GM21447 (cell line): ENCODE results near the gene IFT57.

Experiments
- ATAC-seq: cut with Tn5 transposase; IDR thresholded peaks from one replicate; pipeline ENCODE4 v1.9.1; 2021; ENCODE audit not compliant: unreplicated experiment

The IFT57 gene

GRCh38 chr3:108219336-108219735 is 2.9 kb downstream of the IFT57 start:
- peak; percentile 21 for ATAC-seq

- no peak for ATAC-seq
Observed at GRCh38 chr3:108218811-108219210, 3.4 kb downstream of the IFT57 start.

- ATAC-seq, result no peak
Observed at GRCh38 chr3:108215871-108216270, 6.4 kb downstream of the IFT57 start.

GRCh38 chr3:108209579-108209978 is 12.6 kb downstream of the IFT57 start:
- ATAC-seq, result peak; percentile 56

GRCh38 chr3:108208831-108209230 is 13.4 kb downstream of the IFT57 start:
- ATAC-seq, result peak; percentile 97

GRCh38 chr3:108202834-108203233 is 19.4 kb downstream of the IFT57 start:
- no peak for ATAC-seq

- no peak for ATAC-seq
Observed at GRCh38 chr3:108202080-108202479, 20.1 kb downstream of the IFT57 start.

- ATAC-seq, result no peak
Observed at GRCh38 chr3:108201258-108201657, 21.0 kb downstream of the IFT57 start.

- ATAC-seq, result no peak
Observed at GRCh38 chr3:108200578-108200977, 21.6 kb downstream of the IFT57 start.

GRCh38 chr3:108200024-108200423 is 22.2 kb downstream of the IFT57 start:
- ATAC-seq, result no peak

- no peak for ATAC-seq
Observed at GRCh38 chr3:108191394-108191793, 30.8 kb downstream of the IFT57 start.

GRCh38 chr3:108190346-108190745 is 31.9 kb downstream of the IFT57 start:
- no peak for ATAC-seq

GRCh38 chr3:108189440-108189839 is 32.8 kb downstream of the IFT57 start:
- ATAC-seq, result no peak

GRCh38 chr3:108185536-108185935 is 36.7 kb downstream of the IFT57 start:
- ATAC-seq, result no peak

- ATAC-seq, result no peak
Observed at GRCh38 chr3:108184824-108185223, 37.4 kb downstream of the IFT57 start.

GRCh38 chr3:108183971-108184370 is 38.3 kb downstream of the IFT57 start:
- no peak for ATAC-seq

- ATAC-seq, result no peak
Observed at GRCh38 chr3:108183181-108183580, 39.0 kb downstream of the IFT57 start.

GRCh38 chr3:108182339-108182738 is 39.9 kb downstream of the IFT57 start:
- ATAC-seq, result no peak

GRCh38 chr3:108181172-108181571 is 41.1 kb downstream of the IFT57 start:
- no peak for ATAC-seq

- ATAC-seq, result no peak
Observed at GRCh38 chr3:108180194-108180593, 42.0 kb downstream of the IFT57 start.

- ATAC-seq, result no peak
Observed at GRCh38 chr3:108178676-108179075, 43.5 kb downstream of the IFT57 start.

GRCh38 chr3:108177536-108177935 is 44.7 kb downstream of the IFT57 start:
- ATAC-seq, result no peak

- ATAC-seq, result no peak
Observed at GRCh38 chr3:108175352-108175751, 46.9 kb downstream of the IFT57 start.

GRCh38 chr3:108171106-108171505 is 51.1 kb downstream of the IFT57 start:
- no peak for ATAC-seq
